ENCODE results near the gene STAT5B. TPM values are rescaled to one million over a fixed set of nuclear protein-coding genes. Genes with fewer than 3 reads are reported as not detected.

STAT5B gene
- total RNA-seq, 1 donor from 2014 or later = 82.6 TPM

- ChIA-PET CTCF (no interaction called here), POLR2A (no interaction called here)
- ATAC-seq (ENCODE audit: low read depth) (no peak), DNase-seq (no peak)
- no peaks in the 10 kb centered on the region for H3K36me3 Mint-ChIP-seq (ENCODE audit: low read depth)
- no peak overlapping the region for H3K27ac Mint-ChIP-seq
- intact Hi-C loops (cut with micrococcal nuclease) = no loop called here
- H3K4me1 Mint-ChIP-seq = peaks cover 2% of the 10 kb centered on the region
- TF ChIP-seq, protein P1, sequence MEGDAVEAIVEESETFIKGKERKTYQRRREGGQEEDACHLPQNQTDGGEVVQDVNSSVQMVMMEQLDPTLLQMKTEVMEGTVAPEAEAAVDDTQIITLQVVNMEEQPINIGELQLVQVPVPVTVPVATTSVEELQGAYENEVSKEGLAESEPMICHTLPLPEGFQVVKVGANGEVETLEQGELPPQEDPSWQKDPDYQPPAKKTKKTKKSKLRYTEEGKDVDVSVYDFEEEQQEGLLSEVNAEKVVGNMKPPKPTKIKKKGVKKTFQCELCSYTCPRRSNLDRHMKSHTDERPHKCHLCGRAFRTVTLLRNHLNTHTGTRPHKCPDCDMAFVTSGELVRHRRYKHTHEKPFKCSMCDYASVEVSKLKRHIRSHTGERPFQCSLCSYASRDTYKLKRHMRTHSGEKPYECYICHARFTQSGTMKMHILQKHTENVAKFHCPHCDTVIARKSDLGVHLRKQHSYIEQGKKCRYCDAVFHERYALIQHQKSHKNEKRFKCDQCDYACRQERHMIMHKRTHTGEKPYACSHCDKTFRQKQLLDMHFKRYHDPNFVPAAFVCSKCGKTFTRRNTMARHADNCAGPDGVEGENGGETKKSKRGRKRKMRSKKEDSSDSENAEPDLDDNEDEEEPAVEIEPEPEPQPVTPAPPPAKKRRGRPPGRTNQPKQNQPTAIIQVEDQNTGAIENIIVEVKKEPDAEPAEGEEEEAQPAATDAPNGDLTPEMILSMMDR (IDR thresholded peaks at IDR 0.05) = no peak
- no peaks in the 10 kb centered on the region for H3K27me3 Mint-ChIP-seq
- no peak overlapping the region for H3K4me3 Mint-ChIP-seq
- no peaks in the 10 kb centered on the region for H3K9me3 Mint-ChIP-seq
These were observed 106.8 kb downstream of the STAT5B start for GRCh38 chr17:42169351-42169750.

- DNase-seq (no peak), ATAC-seq (ENCODE audit: low read depth) (no peak)
- intact Hi-C loops (cut with micrococcal nuclease) = no loop called here
- Mint-ChIP-seq H3K27ac (no peak overlapping the region), H3K27me3 (no peaks in the 10 kb centered on the region), H3K4me3 (no peak overlapping the region), H3K4me1 (peaks cover 2% of the 10 kb centered on the region), H3K9me3 (no peaks in the 10 kb centered on the region), H3K36me3 (ENCODE audit: low read depth) (no peaks in the 10 kb centered on the region)
- ChIA-PET POLR2A (interaction anchor here (0.6 kb wide), 2 partner anchors 213 to 765 kb away, joined by 4 to 8 read pairs; no protein-coding TSS in a partner anchor), CTCF (interaction anchor here (1.0 kb wide), 1 partner anchor 102 kb away, joined by 3 read pairs; no protein-coding TSS in a partner anchor)
- TF ChIP-seq, protein P1 (IDR thresholded peaks at IDR 0.05) = no peak
These were observed 108.4 kb downstream of the STAT5B start for GRCh38 chr17:42167807-42168206.

GRCh38 chr17:42166196-42166763, 109.9 kb downstream of the STAT5B start:
- no peak for ATAC-seq (ENCODE audit: low read depth)
- no peak for DNase-seq
- Mint-ChIP-seq H3K9me3 (no peaks in the 10 kb centered on the region), H3K4me1 (peaks cover 6% of the 10 kb centered on the region), H3K27me3 (no peaks in the 10 kb centered on the region), H3K4me3 (no peak overlapping the region), H3K36me3 (ENCODE audit: low read depth) (no peaks in the 10 kb centered on the region), H3K27ac (no peak overlapping the region)
- ChIA-PET CTCF (no interaction called here), POLR2A (no interaction called here)
- intact Hi-C loops (cut with micrococcal nuclease) = no loop called here
- TF ChIP-seq, protein P1 (IDR thresholded peaks at IDR 0.05) = no peak

DNA sequence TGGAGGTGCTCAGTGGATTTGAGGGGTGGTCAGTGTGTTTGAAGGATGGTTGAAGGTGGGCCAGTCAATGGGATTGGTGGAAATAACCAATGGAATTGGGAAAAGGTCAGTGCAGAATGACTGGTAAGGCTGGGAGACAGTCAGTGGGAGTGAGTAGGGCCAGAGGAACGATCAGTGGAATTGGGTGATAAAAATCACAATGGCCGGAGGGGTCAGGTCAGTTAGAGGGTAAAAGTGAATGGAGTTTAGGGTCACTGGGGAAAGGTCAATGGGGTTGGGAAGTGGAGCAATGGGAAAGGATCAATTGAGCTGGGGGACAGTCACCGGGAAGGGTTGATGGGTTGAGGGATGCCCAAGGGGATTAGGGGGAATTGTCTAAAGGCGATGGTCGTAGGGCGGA, 110.4 kb downstream of the STAT5B start:
- Mint-ChIP-seq H3K36me3 (ENCODE audit: low read depth) (no peaks in the 10 kb centered on the region), H3K27me3 (no peaks in the 10 kb centered on the region), H3K4me1 (peaks cover 8% of the 10 kb centered on the region), H3K4me3 (no peak overlapping the region), H3K9me3 (no peaks in the 10 kb centered on the region), H3K27ac (no peak overlapping the region)
- intact Hi-C loops (cut with micrococcal nuclease) = no loop called here
- ATAC-seq (ENCODE audit: low read depth) (no peak), DNase-seq (no peak)
- ChIA-PET POLR2A (no interaction called here), CTCF (no interaction called here)
- TF ChIP-seq, protein P1 (IDR thresholded peaks at IDR 0.05) = no peak

- Mint-ChIP-seq H3K4me1 (peaks cover 8% of the 10 kb centered on the region), H3K4me3 (no peak overlapping the region), H3K27ac (no peak overlapping the region), H3K9me3 (no peaks in the 10 kb centered on the region), H3K27me3 (no peaks in the 10 kb centered on the region), H3K36me3 (ENCODE audit: low read depth) (no peaks in the 10 kb centered on the region)
- ATAC-seq (ENCODE audit: low read depth) = no peak
- intact Hi-C loops (cut with micrococcal nuclease) = no loop called here
- ChIA-PET POLR2A (interaction anchor here (0.5 kb wide), 1 partner anchor 1887 kb away, joined by 3 read pairs; no protein-coding TSS in a partner anchor), CTCF (interaction anchor here (1.6 kb wide), 1 partner anchor 20 kb away, joined by 4 read pairs; no protein-coding TSS in a partner anchor)
- TF ChIP-seq, protein P1 (IDR thresholded peaks at IDR 0.05) = no peak
- no peak for DNase-seq
These were observed 112.3 kb downstream of the STAT5B start for GRCh38 chr17:42163696-42164407.

Data from activated B cell treated with CpG ODN at 0.5 μM for 24 hours (primary cell).